CD14-positive monocyte (primary cell): ENCODE data around the gene SPPL2C. TPM values are rescaled to one million over a fixed set of nuclear protein-coding genes. Genes with fewer than 3 reads are reported as not detected.

ENCODE experiments used
- DNase-seq, 3 donors: peaks; one replicate each; pipeline ENCODE4 v3.0.0-alpha.2; 2011 to 2022
- H2AFZ ChIP-seq: 2 replicates; pipeline ENCODE4 v1.6.0; 2012; ENCODE audit warnings: mild to moderate bottlenecking, low read depth, low read length, inconsistent platforms; ENCODE audit not compliant: insufficient read depth, poor library complexity, severe bottlenecking
- H3K27ac ChIP-seq, 2 donors: 1 replicate in 1 of 2; 2 replicates in 1 of 2; pipeline ENCODE4 v1.5.1; 2012 to 2013; ENCODE audit warnings: low read length in 2 of 2, control low read depth in 1 of 2, inconsistent platforms in 1 of 2, low read depth in 1 of 2, mild to moderate bottlenecking in 1 of 2
- H3K27me3 ChIP-seq, 2 donors: one replicate each; pipeline versions ENCODE4 v1.6.0 to v1.6.1; 2011 to 2013; ENCODE audit warnings: low read length in 2 of 2; ENCODE audit not compliant: control insufficient read depth in 2 of 2, insufficient read depth in 2 of 2
- H3K36me3 ChIP-seq, 2 donors: replicated peaks in 1 of 2; 1 replicate in 1 of 2; 2 replicates in 1 of 2; pipeline versions ENCODE4 v1.5.1 to v1.6.1; 2012 to 2013; ENCODE audit warnings: low read length in 2 of 2, control low read depth in 1 of 2, inconsistent platforms in 1 of 2, mild to moderate bottlenecking in 1 of 2; ENCODE audit not compliant: insufficient read depth in 2 of 2, control insufficient read depth in 1 of 2
- H3K4me1 ChIP-seq, 2 donors: 1 replicate in 1 of 2; 2 replicates in 1 of 2; pipeline versions ENCODE4 v1.5.1 to v1.6.1; 2012 to 2013; ENCODE audit warnings: low read length in 2 of 2, control low read depth in 1 of 2, inconsistent platforms in 1 of 2, mild to moderate bottlenecking in 1 of 2, moderate library complexity in 1 of 2; ENCODE audit not compliant: insufficient read depth in 2 of 2, control insufficient read depth in 1 of 2
- H3K4me2 ChIP-seq: replicated peaks from 2 replicates; pipeline ENCODE3; 2012; ENCODE audit warnings: low read length, moderate library complexity, mild to moderate bottlenecking; ENCODE audit not compliant: poor library complexity, severe bottlenecking; ENCODE audit errors: extremely low read depth
- H3K4me3 ChIP-seq, 3 experiments: fragments of 200-600 bp in 1 of 3; sonication (generic) in 1 of 3; replicated peaks in 1 of 3; 1 replicate in 2 of 3; 2 replicates in 1 of 3; pipeline ENCODE4 v1.5.1; 2011 to 2013; ENCODE audit warnings: low read length in 3 of 3, mild to moderate bottlenecking in 3 of 3, control low read depth in 2 of 3, low read depth in 2 of 3, inconsistent platforms in 1 of 3, moderate library complexity in 1 of 3
- H3K79me2 ChIP-seq: 2 replicates; pipeline ENCODE4 v1.6.0; 2012; ENCODE audit warnings: mild to moderate bottlenecking, control low read depth, inconsistent platforms, low read length, moderate library complexity; ENCODE audit not compliant: insufficient read depth
- H3K9ac ChIP-seq: 2 replicates; pipeline ENCODE4 v1.6.0; 2017; ENCODE audit warnings: low read length, mild to moderate bottlenecking; ENCODE audit not compliant: insufficient read depth, poor library complexity, severe bottlenecking
- H3K9me3 ChIP-seq, 2 donors: replicated peaks in 1 of 2; 1 replicate in 1 of 2; 2 replicates in 1 of 2; pipeline versions ENCODE4 v1.5.1 to v1.6.1; 2012 to 2013; ENCODE audit warnings: low read length in 2 of 2, control low read depth in 1 of 2; ENCODE audit not compliant: control insufficient read depth in 1 of 2, insufficient read depth in 1 of 2
- H4K20me1 ChIP-seq: 2 replicates; pipeline ENCODE4 v1.6.0; 2012; ENCODE audit warnings: mild to moderate bottlenecking, low read length, control low read depth, moderate library complexity; ENCODE audit not compliant: insufficient read depth
- H3K27ac Mint-ChIP-seq, 7 donors: one replicate each; pipeline ENCODE4 v1.8.0; 2020; ENCODE audit warnings: mild to moderate bottlenecking in 7 of 7, mixed read lengths in 7 of 7, moderate library complexity in 6 of 7, inconsistent platforms in 2 of 7
- H3K27me3 Mint-ChIP-seq, 3 donors: one replicate each; pipeline ENCODE4 v1.8.0; 2021 to 2022; ENCODE audit warnings: low read depth in 3 of 3, mild to moderate bottlenecking in 3 of 3, mixed read lengths in 3 of 3, moderate library complexity in 3 of 3, inconsistent platforms in 1 of 3
- H3K36me3 Mint-ChIP-seq, 2 donors: one replicate each; pipeline ENCODE4 v1.8.0; 2020; ENCODE audit warnings: mixed read lengths in 2 of 2, inconsistent platforms in 1 of 2, mild to moderate bottlenecking in 1 of 2
- H3K4me1 Mint-ChIP-seq: one replicate; pipeline ENCODE4 v1.8.0; 2020; ENCODE audit warnings: mild to moderate bottlenecking, mixed read lengths
- H3K4me3 Mint-ChIP-seq, 2 donors: one replicate each; pipeline ENCODE4 v1.8.0; 2020; ENCODE audit warnings: mild to moderate bottlenecking in 2 of 2, mixed read lengths in 2 of 2, moderate library complexity in 1 of 2
- H3K9me3 Mint-ChIP-seq, 7 donors: one replicate each; pipeline ENCODE4 v1.8.0; 2020 to 2022; ENCODE audit warnings: mixed read lengths in 7 of 7, mild to moderate bottlenecking in 6 of 7, moderate library complexity in 6 of 7, inconsistent platforms in 2 of 7
- WGBS: methylation state at CpG from one replicate; pipeline ENCODE4 v1.1.5; 2013; ENCODE audit warnings: missing lambda C conversion rate; ENCODE audit not compliant: insufficient coverage; 5-methylcytosine and 5-hydroxymethylcytosine counted together
- intact Hi-C, 2 donors: fragments of 100-400 bp; cut with micrococcal nuclease; formaldehyde crosslinking; loops; one replicate each; pipeline versions ENCODE4 v1.15.0 to v1.15.1; 2023
- polyA plus RNA-seq, 3 donors: library from polyadenylated mRNA; depleted of rRNA in 1 of 3; unstranded in 2 of 3; stranded (reverse) in 1 of 3; fragments of 300-500 nt in 2 of 3; fragments of >200 nt in 1 of 3; fragmentation: Illumina TruSeq in 2 of 3; gene quantifications; 1 replicate in 2 of 3; 2 replicates in 1 of 3; pipeline ENCODE4 v1.2.3, GENCODE V29; 2012 to 2021
- TF ChIP-seq, protein P1 (sequence below): fragments of 200-600 bp; IDR thresholded peaks from one replicate; pipeline ENCODE4 v1.8.0; 2022; ENCODE audit warnings: antibody characterized with exemption, mild to moderate bottlenecking

Gene SPPL2C
- polyA plus RNA-seq, 3 donors = not detected

DNA sequence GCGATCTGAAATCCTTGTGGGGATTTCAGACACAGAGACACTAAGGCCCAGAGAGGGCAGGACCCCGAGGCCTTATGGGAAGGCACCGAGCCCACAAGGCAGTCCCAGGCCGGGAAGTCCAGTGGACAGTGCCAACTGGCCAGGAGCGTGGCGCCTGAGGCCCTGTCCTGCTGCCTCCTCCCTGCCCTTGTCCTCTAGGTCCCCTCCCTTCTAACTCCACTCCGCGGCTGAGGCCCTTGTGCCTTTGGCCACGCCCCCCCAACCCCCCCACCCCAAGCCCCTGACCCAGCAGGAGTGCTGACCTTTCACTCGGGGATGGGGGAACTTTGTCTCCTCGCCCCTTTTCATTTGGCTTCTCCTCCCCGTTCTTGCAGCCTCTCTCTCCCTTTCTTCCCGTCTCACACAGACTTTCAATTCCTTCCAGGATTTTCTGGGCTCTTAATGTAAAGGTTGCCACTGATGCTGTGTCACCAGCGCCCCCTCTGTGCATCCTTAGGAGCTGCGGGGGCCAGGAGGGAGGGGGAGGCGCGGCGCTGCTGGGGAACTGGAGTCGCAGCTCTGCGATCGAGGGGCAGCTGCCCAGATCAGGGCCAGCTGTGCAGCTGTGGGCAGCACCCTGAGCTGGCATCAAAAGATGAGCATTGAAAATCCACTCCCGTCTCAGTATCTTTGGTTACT lies 31.5 kb upstream of the SPPL2C start:
- H3K4me2 ChIP-seq = no peak overlapping the region
- H3K27ac Mint-ChIP-seq = peak overlapping the region in 1 of 7 donors; percentile 12
- intact Hi-C loops = no loop called here
- no peak overlapping the region for H3K4me3 Mint-ChIP-seq
- H3K9me3 Mint-ChIP-seq = peaks cover 0 to 1% (median 0%) of the 10 kb centered on the region in 7 donors
- H3K9ac ChIP-seq = no peak overlapping the region
- H2AFZ ChIP-seq = no peak overlapping the region
- TF ChIP-seq, protein P1, sequence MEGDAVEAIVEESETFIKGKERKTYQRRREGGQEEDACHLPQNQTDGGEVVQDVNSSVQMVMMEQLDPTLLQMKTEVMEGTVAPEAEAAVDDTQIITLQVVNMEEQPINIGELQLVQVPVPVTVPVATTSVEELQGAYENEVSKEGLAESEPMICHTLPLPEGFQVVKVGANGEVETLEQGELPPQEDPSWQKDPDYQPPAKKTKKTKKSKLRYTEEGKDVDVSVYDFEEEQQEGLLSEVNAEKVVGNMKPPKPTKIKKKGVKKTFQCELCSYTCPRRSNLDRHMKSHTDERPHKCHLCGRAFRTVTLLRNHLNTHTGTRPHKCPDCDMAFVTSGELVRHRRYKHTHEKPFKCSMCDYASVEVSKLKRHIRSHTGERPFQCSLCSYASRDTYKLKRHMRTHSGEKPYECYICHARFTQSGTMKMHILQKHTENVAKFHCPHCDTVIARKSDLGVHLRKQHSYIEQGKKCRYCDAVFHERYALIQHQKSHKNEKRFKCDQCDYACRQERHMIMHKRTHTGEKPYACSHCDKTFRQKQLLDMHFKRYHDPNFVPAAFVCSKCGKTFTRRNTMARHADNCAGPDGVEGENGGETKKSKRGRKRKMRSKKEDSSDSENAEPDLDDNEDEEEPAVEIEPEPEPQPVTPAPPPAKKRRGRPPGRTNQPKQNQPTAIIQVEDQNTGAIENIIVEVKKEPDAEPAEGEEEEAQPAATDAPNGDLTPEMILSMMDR = no peak
- no peaks in the 10 kb centered on the region for H3K4me1 Mint-ChIP-seq
- peaks cover 5 to 15% (median 15%) of the 10 kb centered on the region in 3 donors for H3K27me3 Mint-ChIP-seq
- H4K20me1 ChIP-seq = no peaks in the 10 kb centered on the region
- H3K9me3 ChIP-seq = no peaks in the 10 kb centered on the region
- H3K4me1 ChIP-seq = no peaks in the 10 kb centered on the region
- H3K36me3 ChIP-seq = no peaks in the 10 kb centered on the region
- WGBS = 48% methylated on average over 13 of the region's 22 CpGs
- H3K4me3 ChIP-seq = no peak overlapping the region
- H3K79me2 ChIP-seq = no peaks in the 10 kb centered on the region
- H3K27ac ChIP-seq = no peak overlapping the region
- no peaks in the 10 kb centered on the region for H3K36me3 Mint-ChIP-seq
- no peak for DNase-seq
- no peaks in the 10 kb centered on the region for H3K27me3 ChIP-seq

DNA sequence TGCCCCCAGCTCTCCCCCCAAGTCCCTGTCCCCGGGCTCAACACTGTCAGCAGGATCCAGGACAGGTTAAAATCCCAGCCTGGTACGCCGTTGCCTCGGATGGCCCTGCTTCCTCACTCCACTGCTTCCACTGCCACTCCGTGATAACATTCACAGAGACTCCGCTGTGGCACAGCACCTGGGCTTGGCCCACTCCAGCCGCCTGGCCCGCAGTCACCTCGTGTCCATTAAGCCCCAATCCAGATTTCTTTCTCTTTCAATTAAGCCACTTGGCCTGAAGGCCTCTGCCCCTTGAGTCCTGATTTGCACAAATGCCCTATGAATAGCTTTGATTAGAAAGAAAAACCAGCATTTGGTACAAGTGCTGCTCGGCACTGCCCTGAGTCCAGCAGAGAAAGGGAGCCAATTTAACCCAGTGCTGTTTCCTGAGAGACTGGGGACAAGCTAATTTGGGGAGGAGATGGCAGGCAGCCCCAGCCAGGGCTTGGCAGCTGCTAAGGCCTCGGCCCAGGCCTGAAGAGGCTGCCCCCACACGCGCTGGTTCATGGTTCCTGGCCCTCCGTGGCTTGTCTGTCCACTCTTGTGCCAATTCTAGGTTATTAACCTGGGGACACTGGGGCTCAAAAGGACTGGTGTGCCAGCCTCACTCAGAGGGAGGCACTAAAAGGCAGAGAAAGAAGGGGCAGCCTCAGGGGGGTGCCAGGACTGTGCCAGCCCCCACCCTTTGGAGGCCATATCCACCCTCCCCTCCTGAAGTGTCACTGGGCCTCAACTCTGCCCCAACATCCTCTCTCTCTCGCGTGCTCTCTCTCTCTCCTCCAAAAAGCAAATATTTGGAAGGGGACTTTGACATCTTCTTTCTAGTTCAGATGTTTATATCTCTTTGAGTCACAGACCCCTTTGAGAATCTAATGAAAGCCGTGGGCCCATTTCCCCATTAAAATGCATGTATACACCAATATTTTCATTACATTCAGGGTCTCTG lies 29.8 kb upstream of the SPPL2C start:
- no peaks in the 10 kb centered on the region for H3K36me3 ChIP-seq
- peaks cover 0 to 1% (median 0%) of the 10 kb centered on the region in 7 donors for H3K9me3 Mint-ChIP-seq
- H3K9me3 ChIP-seq = no peaks in the 10 kb centered on the region
- H3K79me2 ChIP-seq = no peaks in the 10 kb centered on the region
- TF ChIP-seq, protein P1 = no peak
- peaks cover 5 to 18% (median 15%) of the 10 kb centered on the region in 3 donors for H3K27me3 Mint-ChIP-seq
- H3K27ac Mint-ChIP-seq = peak overlapping the region in 1 of 7 donors; percentile 27
- H4K20me1 ChIP-seq = no peaks in the 10 kb centered on the region
- H3K4me1 Mint-ChIP-seq = no peaks in the 10 kb centered on the region
- no peak overlapping the region for H2AFZ ChIP-seq
- no peaks in the 10 kb centered on the region for H3K4me1 ChIP-seq
- H3K9ac ChIP-seq = no peak overlapping the region
- no peaks in the 10 kb centered on the region for H3K36me3 Mint-ChIP-seq
- H3K4me3 ChIP-seq = no peak overlapping the region
- DNase-seq = no peak
- no peak overlapping the region for H3K4me2 ChIP-seq
- H3K27ac ChIP-seq = no peak overlapping the region
- intact Hi-C loops = no loop called here
- 89% methylated on average over 14 of the region's 17 CpGs for WGBS
- H3K4me3 Mint-ChIP-seq = no peak overlapping the region
- no peaks in the 10 kb centered on the region for H3K27me3 ChIP-seq
